Activated T-cell treated with anti-CD3 and anti-CD28 coated beads, Interleukin-2, amount 50 U/mL, for 48 hours (primary cell): ENCODE results near the gene AHCY.
A peak's percentile ranks its signal among the peaks of the same experiment; 100 is the strongest.
"Not testable (repeated sequence)": the region's sequence is repeated elsewhere in the genome, so short reads cannot be mapped to it uniquely, and the experiment has no call there.

Source experiments
- DNase-seq, 2 experiments: peaks; one replicate each; pipeline ENCODE4 v3.0.0-alpha.2; 2020

AHCY gene

DNA sequence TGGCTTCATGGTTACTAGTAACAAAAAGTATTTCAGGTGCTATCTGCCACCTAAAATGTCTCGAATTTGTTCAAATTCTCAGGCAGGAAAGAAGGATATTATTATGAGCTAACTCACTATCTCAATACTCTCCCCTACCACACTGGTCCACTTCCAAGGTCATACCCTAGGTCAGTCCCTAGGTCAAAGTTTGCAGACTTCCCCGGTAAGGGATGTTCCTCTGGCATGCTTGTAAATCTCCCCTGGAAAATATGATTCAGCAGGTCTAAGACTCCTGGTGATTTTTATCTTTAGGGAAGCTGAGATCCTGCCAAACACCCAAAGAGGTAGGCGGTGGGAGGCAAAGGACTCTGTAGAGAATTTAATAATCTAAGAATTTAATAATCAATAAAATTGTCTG lies 6.7 kb downstream of the AHCY start:
- DNase-seq: no peak

DNA sequence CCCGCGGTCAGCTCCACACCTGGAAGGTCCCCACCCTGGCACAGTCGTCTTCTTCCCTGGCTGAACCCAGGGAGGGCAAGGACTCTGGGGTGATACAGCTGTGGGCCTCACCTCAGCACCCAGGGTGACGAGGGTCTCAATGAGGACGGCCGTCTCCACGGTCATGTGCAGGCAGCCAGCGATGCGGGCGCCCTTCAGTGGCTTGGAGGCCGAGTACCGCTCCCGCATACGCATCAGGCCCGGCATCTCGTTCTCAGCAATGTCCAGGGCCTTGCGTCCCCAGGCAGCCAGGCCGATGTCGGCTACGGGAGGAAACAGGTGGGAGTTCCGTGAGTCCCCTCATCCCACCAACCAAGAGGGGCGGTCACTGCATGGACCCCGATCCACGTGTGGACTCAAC lies 7.9 kb downstream of the AHCY start:
- no peak for DNase-seq

DNA sequence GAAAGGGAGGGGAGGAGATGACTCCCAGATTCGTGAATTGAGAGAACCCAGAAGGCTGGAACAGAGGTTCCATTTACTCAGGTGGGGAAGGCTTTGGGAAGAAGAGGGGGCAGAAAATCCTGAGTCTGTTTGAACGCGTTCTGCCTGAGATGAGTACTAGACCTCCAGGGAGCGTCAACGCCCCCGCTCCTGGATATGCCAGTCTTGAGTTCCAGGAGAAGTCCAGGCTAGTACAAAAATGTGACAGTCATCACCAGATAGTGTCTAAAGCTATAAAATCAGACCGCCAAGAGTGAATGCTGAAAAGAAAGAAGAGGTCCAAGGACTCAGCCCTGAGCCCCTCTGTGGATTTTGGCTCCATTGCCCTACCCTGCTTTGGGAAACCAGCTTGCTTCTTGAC lies 8.6 kb downstream of the AHCY start:
- DNase-seq: no peak

DNA sequence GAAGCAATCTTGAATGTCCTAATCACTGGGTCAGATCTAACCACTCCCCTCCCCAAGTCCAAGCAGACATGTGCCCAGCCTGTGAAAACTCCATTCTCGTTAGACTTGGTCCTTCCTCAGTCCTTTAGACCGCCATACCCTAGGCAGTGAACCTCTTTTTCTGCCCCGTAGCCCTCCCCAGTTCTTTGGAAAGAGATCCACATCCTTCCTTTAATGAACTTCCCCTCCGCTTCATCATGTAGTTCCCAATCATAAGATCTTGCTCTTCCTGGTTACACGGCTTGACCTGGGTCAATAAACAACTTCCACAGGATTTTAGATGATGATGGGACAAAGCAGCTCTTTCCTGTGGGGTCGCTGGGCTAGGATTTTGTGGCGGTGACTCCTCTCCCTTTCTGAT lies 9.6 kb downstream of the AHCY start:
- DNase-seq: no peak

DNA sequence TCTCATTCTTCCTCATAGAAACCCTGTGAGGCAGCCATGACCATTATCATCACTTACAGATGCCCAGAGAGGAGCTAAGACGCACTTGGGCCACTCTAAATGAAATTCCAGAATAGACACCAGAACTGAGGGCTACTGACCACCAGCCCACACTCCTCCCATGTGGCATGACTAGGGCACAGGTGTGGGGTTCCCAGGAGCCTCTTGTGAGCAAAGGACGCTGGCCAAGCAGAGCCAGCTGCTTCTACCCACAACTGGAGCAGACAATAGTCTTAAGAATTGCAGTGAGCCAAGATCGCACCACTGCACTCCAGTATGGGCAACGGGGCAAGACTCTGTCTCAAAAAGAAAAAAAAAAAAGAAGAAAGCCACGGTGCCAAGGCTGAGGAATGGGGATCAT lies 10.0 kb downstream of the AHCY start:
- DNase-seq: no peak

DNA sequence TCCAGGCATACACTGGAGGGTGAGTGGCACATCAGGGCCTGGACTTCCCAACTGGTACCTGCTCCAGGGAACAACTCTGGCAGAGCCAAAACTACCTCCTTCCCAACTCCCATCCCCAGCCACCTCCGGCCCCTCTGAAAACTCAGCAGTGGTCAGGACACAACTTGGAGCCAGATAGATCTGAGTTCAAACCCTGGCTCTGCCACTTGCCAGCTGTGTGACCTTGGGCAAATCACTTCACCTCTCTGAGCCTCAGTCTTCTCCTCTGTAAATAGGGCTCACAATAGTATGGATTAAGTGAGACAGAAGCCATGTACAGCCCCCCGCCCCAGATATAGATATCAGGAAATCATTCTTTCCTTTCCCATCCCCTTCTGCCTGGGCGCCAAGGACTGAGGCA lies 10.7 kb downstream of the AHCY start:
- no peak for DNase-seq

DNA sequence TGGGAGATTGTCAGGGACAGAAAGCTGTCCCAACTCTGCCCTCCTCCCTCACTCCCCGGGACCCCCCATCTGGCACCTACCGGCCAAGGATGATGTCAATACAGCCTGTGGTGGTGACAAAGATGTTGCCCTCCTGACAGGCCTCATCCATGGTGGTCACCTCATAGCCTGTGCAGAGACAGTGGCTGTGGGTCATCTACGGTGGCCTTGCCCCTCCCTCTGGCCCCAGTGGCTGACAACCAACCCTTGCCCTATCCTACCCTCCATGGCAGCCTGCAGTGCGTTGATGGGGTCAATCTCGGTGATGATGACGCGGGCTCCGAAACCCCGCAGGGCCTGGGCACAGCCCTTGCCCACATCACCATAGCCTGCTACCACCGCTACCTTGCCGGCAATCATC lies 12.7 kb downstream of the AHCY start:
- no peak for DNase-seq

DNA sequence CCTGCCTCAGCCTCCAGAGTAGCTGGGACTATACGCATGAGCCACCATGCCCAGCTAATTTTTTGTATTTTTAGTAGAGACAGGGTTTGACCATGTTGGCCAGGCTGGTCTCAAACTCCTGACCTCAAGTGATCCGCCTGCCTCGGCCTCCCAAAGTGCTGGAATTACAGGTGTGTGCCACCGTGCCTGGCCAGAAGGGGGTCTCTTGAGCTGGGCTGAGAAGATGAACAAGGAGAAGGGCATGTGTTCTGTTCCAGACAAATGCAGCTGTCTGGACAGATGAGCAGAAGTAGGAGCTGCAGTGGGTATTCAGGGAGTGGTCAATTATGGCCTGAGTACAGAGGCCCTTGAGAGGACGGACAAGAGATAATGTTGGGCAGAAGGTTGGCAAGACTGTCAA lies 15.7 kb downstream of the AHCY start:
- DNase-seq: not testable (repeated sequence)

DNA sequence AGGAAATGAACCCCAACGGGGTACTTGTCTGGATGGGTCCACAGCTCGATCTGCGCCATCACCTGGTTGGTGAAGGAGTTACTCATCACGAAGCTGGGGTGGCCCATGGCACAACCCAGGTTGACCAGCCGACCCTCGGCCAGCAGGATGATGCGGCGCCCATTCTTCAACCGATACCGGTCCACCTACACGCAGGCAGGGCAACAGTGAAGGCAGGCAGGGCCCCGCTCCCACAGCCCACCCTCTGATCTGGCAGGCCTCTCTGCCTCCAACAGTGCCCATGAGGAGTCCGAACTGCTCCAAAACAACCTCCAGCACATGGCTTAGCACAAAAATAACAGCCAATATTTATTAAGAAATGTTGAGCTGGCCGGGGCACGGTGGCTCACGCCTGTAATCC lies 17.7 kb downstream of the AHCY start:
- no peak for DNase-seq

DNA sequence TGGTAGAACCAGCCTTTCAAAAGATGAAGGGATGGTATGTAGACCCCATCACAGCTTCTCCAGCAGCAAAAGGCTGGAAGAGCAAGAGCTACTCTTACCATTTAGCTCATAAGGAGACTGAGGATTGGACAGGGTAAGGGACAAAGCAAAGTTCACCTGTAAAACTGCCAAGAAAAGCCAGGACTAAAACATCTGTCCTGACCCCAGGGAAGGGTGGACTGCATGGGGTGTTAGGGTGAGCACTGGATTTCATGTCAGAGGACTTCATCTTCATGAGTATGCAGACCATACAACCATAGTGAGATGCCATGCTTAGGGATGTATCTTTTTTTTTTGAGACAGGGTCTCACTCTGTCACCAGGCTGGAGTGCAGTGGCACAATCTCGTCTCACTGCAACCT lies 19.3 kb downstream of the AHCY start:
- DNase-seq: no peak

DNA sequence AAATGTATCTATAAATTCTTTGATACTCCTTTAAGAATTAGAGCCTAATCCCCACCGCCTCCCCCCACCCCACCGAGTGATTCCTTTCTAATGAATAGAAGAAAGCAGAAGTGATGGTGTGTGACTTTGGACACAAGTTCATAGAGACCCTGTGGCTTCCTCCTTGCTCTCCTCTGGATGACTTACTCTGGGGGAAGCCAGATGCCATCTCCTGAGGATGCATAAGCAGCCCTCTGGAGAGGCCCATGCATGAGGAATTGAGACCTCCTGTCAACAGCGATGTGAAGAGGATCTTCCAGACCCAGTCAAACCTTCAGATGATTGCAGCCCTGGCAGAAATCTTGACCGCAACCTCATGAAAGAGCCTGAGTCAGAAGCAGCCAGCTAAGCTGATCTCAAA lies 21.1 kb downstream of the AHCY start:
- no peak for DNase-seq

DNA sequence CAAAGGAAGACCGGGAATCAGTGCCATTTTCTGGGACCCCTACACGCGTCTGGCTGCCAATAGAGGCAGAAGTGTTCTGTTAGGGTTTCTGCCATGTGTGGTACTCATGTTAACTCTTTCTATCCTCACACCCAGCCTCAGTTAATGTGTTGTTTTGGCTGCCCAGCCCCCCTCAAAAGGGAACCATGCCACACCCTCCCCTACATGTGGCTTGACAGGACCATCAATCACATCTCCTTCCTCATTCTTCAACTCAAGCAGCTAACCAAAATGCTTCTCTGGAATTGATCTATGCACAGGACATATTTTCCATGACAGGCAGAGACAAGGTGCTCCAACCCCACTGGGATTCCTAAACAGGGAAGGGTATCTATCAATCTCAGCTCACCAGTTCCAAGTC lies 22.0 kb downstream of the AHCY start:
- no peak for DNase-seq

DNA sequence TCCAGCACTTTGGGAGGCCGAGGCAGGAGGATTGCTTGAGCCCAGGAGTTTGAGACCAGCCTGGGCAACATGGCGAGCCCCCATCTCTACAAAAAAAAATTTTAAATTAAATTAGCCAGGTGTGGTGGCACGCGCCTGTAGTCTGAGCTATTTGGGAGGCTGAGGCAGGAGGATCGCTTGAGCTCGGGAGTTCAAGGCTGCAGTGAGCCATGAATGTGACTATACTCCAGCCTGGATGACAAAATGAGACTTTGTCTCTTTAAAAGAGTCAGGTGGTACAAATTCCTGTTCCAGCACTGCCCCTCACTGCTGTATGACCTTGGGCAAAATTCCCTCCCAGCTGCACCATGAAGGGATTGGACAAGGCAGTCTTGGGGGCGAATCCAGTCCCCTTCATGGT lies 28.5 kb downstream of the AHCY start:
- DNase-seq: no peak

DNA sequence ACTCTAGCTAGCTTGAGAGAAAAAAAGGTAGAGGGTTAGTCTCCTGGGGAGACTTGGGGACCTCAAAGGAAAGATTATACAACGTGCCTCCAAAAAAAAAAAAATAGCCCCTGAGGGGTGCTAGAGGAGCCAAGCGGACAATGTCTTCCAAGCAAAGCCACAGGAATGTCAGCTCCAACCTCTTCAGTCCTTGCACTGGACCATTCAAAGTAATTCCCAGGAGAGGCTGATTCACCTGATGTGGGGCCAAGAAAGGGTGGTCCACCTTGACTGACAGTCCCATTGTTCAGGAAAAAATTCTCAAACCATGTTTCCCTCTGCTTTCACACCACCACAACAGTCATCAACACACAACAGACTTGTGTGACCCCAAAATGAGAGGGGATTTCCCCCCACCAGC lies 31.2 kb downstream of the AHCY start:
- no peak for DNase-seq

DNA sequence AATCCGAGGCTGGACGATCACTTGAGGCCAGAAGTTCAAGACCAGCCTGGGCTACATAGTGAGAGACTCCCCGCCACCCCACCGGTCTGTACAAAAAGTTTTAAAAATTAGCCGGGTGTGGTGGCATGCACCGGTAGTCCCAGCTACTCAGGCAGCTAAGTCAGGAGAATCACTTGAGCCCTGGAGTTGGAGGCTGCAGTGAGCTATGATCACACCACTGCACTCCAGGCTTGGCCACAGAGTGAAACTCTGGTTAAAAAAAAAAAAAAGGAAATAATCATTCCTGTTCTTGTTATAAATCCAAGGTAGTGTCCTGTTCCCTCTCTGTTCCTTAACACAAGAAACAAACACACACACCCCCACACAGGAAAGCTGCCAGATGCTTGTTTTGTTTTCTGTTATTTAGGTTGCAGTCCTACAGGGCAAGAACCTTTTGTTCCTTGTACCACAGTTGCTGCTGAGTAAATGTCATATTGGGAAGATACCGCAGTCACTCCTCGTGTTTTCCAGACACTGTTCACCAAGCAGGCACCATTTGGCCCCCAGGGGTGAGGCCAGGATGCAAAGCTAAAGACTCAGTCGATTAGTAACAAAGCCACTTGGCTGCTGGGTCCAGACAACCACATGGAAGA lies 33.0 kb downstream of the AHCY start:
- no peak for DNase-seq

DNA sequence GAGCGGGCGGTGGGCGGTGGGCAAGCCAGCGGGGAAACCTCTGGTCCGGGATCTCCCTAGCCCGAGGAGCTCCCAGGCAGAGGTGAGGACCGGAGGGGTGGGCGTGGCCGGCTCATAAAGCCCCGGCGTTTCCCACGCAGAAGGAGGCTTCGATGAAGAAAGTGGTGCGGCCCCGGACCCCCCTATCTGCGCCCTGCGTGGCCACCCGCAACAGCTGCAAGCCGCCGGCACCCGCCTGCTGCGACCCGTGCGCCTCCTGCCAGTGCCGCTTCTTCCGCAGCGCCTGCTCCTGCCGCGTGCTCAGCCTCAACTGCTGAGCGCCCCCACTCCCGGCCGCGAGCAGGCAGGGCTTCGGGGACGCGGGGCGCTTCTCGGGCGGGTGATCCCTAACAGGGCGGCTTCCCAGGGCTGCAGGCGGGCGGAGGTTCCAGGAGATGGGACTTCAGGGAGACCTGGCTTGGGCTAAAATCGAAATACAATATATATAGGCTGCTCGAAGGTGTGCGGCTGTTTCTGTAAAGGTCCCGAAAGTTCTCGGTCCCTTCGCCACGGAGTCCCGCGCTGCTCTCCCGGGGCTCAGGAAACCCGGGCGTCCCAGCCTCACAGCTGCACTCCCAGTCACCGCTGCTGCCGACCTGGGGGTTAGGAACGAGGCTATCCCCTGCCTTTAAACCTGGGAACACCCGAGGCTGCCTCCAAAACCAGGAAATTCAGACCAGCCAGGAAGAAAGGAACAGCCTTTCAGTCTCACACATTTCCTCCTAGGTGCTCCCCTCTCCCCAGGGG lies 34.1 kb downstream of the AHCY start:
- peak; percentile 41 to 47 for DNase-seq

DNA sequence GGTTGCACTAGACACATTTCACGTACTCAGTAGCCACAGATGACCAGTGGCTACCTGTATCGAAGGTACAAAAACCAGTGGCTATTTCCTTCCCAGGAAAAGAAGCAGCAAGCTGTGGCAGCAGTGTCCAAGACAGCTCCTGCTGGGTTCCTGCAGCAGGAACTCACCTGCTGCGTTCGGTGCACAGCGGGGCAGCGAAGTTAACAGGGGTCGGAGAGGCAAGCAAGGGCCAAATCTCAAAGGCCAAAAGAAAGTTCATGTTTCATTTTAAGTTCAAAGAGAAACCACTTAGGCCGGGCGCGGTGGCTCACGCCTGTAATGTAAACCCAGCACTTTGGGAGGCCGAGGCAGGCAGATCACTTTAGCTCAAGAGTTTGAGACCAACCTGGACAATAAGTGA lies 35.0 kb downstream of the AHCY start:
- DNase-seq: no peak

DNA sequence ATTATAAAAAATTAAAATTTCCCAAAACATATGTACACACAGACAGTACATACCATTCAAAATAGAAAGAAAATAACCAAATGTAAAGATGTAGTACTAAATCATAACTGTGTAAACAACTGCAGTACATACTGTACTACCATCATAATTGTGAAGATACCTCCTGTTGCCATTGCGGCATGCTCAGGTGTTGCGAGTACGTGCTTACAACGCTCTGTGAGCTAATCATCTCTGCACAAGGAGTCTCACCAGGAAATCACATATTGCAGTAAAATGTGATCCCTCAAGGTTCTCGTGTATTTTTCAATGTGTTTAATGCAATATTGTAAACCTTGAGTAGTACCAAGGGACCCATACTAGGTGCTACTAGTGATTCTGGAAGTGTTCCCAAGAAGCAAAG lies 39.0 kb downstream of the AHCY start:
- no peak for DNase-seq

DNA sequence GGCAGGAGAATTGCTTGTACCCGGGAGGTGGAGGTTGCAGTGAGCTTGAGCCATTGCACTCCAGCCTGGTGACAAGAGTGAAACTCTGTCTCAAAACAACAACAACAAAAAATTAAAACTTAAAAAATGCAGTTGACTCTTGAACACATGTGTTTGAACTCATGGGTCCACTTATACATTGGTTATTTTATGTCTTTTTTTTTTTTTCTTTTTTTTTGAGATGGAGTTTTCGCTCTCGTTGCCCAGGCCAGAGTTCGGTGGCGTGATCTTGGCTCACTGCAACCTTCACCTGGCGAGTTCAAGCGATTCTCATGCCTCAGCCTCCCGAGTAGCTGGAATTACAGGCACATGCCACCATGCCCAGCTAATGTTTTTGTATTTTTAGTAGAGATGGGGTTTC lies 39.7 kb downstream of the AHCY start:
- not testable (repeated sequence) for DNase-seq

DNA sequence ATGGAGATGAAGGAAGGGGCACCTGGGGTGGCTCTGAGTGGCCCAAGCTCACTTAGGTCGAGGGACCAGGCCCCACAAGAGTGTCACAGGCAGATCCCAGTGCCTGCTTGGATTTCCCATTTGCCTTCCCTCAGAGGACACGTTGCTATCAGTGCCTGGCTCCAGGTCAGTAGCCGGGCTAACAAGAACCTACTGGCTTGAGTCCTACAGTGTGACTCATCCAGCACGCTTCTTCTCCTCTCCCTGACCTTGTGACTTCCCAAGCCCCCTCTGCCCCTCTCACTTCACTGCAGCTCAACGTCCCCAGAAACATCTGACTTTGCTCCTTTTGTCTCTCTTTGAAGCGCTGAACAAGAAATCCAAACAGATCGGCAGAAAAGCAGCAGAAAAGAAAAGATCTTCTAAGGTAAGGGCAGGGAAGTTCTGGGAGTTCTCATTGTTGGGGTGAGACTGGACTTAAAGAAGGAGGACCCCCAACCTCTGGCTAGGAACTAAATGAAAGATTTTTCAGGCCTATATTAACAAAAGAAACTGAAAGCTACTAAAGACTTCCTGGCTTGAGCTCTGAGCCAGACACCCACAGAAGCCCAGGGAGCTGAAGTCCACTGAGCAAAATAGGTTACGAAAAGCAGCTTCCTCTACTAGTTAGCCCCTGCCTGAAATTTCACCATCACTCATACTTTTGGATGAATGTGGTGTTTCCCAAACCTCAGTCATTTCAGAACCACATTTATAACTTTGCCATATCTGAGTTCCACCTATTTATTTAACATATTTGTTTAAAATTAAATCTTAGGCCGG lies 40.5 kb downstream of the AHCY start:
- no peak for DNase-seq

DNA sequence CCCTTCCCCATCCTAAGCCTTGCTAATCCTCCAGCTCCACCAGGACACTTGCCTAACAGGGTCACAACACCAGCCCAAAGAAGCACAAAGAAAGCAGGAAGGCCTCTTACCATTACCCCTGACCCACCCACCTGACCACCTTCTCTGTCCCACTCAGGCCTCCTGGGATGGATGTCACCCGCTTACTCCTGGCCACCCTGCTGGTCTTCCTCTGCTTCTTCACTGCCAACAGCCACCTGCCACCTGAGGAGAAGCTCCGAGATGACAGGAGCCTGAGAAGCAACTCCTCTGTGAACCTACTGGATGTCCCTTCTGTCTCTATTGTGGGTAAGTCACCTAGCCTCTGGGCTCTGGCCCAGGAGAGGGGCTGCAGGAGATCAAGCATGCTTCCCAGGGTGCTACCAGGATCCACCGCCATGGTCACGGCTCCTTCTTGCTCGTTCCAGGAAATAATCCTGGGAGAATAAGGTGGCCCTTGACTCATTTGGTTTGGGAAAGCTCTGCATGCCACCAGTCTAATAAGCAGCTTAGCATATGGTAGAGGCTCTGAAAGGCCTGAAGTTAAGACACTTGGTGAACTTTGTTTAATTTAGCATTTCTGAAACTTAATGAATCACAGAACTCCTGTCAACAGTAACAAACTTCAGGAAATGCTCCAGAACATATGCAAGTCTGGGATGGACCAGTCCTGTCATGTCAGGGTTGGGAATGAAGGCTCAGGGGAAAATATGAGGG lies 42.8 kb downstream of the AHCY start:
- DNase-seq: no peak

DNA sequence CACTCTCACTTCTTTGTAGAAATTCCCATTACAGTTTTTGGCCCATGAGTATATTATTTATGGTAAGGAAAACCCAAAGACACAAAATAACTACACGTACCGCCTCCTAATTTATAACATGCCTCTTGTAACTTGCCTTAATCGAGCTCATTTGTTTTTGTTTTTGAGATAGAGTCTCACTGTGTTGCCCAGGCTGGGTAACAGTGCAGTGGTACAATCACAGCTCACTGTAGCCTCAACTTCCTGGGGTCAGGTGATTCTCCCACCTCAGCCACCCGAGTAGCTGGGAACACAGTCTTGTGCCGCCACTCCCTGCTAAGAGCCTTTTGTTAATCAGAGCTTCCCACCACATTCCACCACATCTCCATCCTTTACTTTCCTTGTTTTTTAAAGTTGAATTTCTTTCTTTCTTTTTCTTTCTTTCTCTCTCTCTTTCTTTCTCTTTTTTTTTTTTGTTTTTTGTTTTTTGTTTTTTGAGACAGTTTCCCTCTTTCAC lies 46.5 kb downstream of the AHCY start:
- DNase-seq: no peak

DNA sequence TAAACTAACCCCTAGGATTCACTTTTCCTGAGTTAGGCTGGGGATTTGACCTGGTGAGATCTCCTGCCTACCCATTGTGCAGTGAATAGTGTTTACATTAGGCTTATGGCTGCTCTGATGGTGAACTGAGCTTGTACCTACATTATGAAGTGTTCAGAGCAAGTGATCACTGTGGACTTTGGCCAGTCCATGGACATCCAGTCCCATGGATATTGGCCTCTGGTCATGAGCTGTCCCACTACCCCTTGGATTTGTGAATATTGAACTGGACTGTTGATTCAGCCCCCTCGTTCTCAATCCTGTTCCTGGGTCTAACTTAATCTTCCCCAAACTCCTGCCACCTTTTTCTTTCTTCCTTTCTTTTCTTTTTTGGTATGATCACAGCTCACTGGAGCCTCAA lies 48.2 kb downstream of the AHCY start:
- DNase-seq: no peak
